Glutamatergic neuron (in vitro differentiated cells): ENCODE results near the gene HOXB4. TPM values are rescaled to one million over a fixed set of nuclear protein-coding genes. Genes with fewer than 3 reads are reported as not detected.
A peak's percentile ranks its signal among the peaks of the same experiment; 100 is the strongest.

ENCODE experiments used
- DNase-seq: peaks from one replicate; pipeline ENCODE4 v3.0.0; 2022
- H3K27ac Mint-ChIP-seq: one replicate; pipeline ENCODE4 v1.8.0; 2020; ENCODE audit warnings: mild to moderate bottlenecking, mixed read lengths, inconsistent platforms; ENCODE audit not compliant: unreplicated experiment
- H3K27me3 Mint-ChIP-seq: one replicate; pipeline ENCODE4 v1.8.0; 2020; ENCODE audit warnings: mild to moderate bottlenecking, moderate library complexity, mixed read lengths, inconsistent platforms; ENCODE audit not compliant: unreplicated experiment
- H3K36me3 Mint-ChIP-seq: one replicate; pipeline ENCODE4 v1.8.0; 2020; ENCODE audit warnings: mild to moderate bottlenecking, mixed read lengths, inconsistent platforms; ENCODE audit not compliant: unreplicated experiment
- H3K4me1 Mint-ChIP-seq: one replicate; pipeline ENCODE4 v1.8.0; 2020; ENCODE audit warnings: mild to moderate bottlenecking, low read depth, mixed read lengths, inconsistent platforms; ENCODE audit not compliant: unreplicated experiment
- H3K4me3 Mint-ChIP-seq: one replicate; pipeline ENCODE4 v1.8.0; 2020; ENCODE audit warnings: mild to moderate bottlenecking, mixed read lengths, inconsistent platforms; ENCODE audit not compliant: unreplicated experiment
- H3K9me3 Mint-ChIP-seq: one replicate; pipeline ENCODE4 v1.8.0; 2020; ENCODE audit warnings: mild to moderate bottlenecking, moderate library complexity, mixed read lengths, inconsistent platforms; ENCODE audit not compliant: unreplicated experiment
- total RNA-seq: library from RNA; stranded (reverse); fragmentation: NEBNext Ultra II Directional; extraction: Animal tissue kit (Norgen Biotek cat#: 25700); gene quantifications from one replicate; pipeline ENCODE4 v1.2.1, GENCODE V29; 2021; ENCODE audit not compliant: unreplicated experiment
- TF ChIP-seq, protein P1 (sequence below): fragments of 200-600 bp; sonication (generic); IDR thresholded peaks from one replicate; pipeline ENCODE4 v1.5.0; 2021; ENCODE audit not compliant: partially characterized antibody, unreplicated experiment

Gene HOXB4
- total RNA-seq, 1 donor from 2014 or later = not detected

DNA sequence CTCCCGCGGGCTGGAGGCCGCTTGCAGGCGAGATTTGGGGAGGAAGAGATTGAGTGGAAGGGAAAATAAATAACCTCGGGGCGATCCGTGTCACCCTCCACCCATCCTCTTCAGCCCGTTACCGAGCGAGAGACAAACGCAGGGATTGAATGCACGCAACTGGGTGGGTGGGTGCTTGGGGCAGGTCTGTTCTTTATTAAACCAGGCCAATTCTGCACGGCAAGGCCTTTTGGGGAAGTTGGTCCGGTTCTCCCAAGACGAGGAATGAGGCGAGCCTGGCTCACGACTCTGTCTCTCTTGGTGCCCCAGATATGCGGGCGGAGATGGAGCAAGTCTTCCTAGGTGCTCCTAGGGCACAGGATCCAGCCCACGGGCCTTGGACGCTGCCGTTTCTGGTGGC is 33.1 kb upstream of the HOXB4 start:
- Mint-ChIP-seq H3K27me3 (peaks cover 62% of the 10 kb centered on the region), H3K9me3 (peaks cover 18% of the 10 kb centered on the region), H3K36me3 (no peaks in the 10 kb centered on the region), H3K4me3 (peak overlapping the region; percentile 87), H3K27ac (no peak overlapping the region), H3K4me1 (peaks cover 3% of the 10 kb centered on the region)
- TF ChIP-seq, protein P1, sequence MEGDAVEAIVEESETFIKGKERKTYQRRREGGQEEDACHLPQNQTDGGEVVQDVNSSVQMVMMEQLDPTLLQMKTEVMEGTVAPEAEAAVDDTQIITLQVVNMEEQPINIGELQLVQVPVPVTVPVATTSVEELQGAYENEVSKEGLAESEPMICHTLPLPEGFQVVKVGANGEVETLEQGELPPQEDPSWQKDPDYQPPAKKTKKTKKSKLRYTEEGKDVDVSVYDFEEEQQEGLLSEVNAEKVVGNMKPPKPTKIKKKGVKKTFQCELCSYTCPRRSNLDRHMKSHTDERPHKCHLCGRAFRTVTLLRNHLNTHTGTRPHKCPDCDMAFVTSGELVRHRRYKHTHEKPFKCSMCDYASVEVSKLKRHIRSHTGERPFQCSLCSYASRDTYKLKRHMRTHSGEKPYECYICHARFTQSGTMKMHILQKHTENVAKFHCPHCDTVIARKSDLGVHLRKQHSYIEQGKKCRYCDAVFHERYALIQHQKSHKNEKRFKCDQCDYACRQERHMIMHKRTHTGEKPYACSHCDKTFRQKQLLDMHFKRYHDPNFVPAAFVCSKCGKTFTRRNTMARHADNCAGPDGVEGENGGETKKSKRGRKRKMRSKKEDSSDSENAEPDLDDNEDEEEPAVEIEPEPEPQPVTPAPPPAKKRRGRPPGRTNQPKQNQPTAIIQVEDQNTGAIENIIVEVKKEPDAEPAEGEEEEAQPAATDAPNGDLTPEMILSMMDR = no peak
- DNase-seq = no peak

GRCh38 chr17:48610282-48611211 is 32.4 kb upstream of the HOXB4 start, which contains the start of gene HOXB7:
Gene HOXB7 (minus strand): TSS chr17:48611017. CDS start chr17:48610918, 99 bp downstream.
- Mint-ChIP-seq H3K9me3 (peaks cover 18% of the 10 kb centered on the region), H3K4me3 (peak within 1 kb of the TSS; percentile 87), H3K27me3 (peaks cover 58% of the 10 kb centered on the region), H3K4me1 (peaks cover 3% of the 10 kb centered on the region), H3K36me3 (no peaks in the 10 kb centered on the region), H3K27ac (no peak within 1 kb of the TSS)
- TF ChIP-seq, protein P1 = no peak
- DNase-seq = peak; percentile 72

DNA sequence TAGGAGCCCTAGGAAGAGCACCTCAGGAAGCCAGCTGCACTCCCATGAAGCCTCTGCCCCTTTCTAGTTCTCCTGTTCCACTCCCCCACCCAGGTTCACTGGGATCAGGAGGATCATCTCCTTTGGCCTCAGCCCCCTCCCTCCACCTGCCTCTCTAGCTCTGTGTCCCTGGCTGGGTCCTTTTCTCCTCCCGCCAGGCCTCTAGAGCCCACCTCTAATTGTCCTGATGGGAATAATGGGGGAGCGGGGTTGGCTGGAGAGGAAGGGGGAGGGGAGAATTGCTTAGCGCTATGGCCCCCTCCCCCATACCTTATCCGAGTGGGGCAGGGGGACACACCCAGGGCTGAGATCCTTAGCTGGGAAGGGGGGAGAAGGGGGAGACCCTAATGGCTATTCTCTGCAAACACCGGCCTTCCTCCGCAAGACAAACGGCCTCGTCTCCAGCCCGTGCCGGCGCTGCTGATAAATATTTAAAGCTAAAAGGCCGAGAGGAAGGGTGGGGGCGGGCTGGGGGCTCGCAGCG is 31.7 kb upstream of the HOXB4 start:
- Mint-ChIP-seq H3K36me3 (no peaks in the 10 kb centered on the region), H3K9me3 (peaks cover 18% of the 10 kb centered on the region), H3K4me3 (no peak overlapping the region), H3K27ac (no peak overlapping the region), H3K27me3 (peaks cover 54% of the 10 kb centered on the region), H3K4me1 (peaks cover 3% of the 10 kb centered on the region)
- no peak for DNase-seq
- TF ChIP-seq, protein P1 = no peak

DNA sequence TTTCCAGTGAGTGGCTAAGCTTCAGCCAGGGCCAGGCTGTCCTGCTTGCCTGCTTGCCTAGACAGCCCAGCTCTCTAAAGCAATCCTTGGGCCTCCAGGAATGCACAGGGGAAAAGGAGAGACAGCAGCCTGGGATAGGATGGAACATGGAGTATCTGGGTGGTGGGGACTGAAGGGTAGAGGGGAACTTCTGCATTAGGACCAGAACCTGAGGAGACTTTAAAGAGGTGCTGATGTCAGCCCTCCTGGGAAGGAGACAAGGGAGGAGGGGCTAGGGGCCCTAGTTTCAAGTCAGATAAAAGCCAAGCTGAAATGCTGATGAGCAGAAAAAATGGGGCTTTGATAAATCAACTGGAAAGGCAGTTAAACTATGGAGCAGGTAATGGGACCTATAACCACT is 30.9 kb upstream of the HOXB4 start:
- Mint-ChIP-seq H3K27ac (no peak overlapping the region), H3K27me3 (peaks cover 49% of the 10 kb centered on the region), H3K36me3 (no peaks in the 10 kb centered on the region), H3K4me1 (peaks cover 3% of the 10 kb centered on the region), H3K4me3 (no peak overlapping the region), H3K9me3 (peaks cover 23% of the 10 kb centered on the region)
- TF ChIP-seq, protein P1 = no peak
- DNase-seq = no peak

GRCh38 chr17:48608494-48608834 is 30.3 kb upstream of the HOXB4 start:
- TF ChIP-seq, protein P1 = no peak
- DNase-seq = no peak
- H3K27me3 Mint-ChIP-seq = peaks cover 50% of the 10 kb centered on the region
- peaks cover 2% of the 10 kb centered on the region for H3K4me1 Mint-ChIP-seq
- H3K4me3 Mint-ChIP-seq = no peak overlapping the region
- peaks cover 23% of the 10 kb centered on the region for H3K9me3 Mint-ChIP-seq
- H3K27ac Mint-ChIP-seq = no peak overlapping the region
- H3K36me3 Mint-ChIP-seq = no peaks in the 10 kb centered on the region
